Upper lobe of left lung (tissue), 6 donors: ENCODE data around the gene OR51G1. TPM values are rescaled to one million over a fixed set of nuclear protein-coding genes. Genes with fewer than 3 reads are reported as not detected.

Experiments
- ATAC-seq, 2 donors: fragments of 200-7000 bp; cut with Tn5 transposase; one replicate each; pipeline ENCODE4 v1.9.1; 2022; ENCODE audit warnings: mild to moderate bottlenecking in 2 of 2, moderate library complexity in 2 of 2; ENCODE audit not compliant: low FRiP score in 2 of 2
- DNase-seq, 2 donors: peaks; one replicate each; pipeline ENCODE4 v3.0.0-alpha.2; 2019 to 2020
- H3K27ac ChIP-seq, 4 donors: fragments of 200-600 bp; sonication (generic); one replicate each; pipeline ENCODE4 v1.5.1; 2016 to 2019
- H3K27me3 ChIP-seq, 4 donors: fragments of 200-600 bp; sonication (generic); one replicate each; pipeline ENCODE4 v1.5.1; 2017 to 2019
- H3K36me3 ChIP-seq, 4 donors: fragments of 200-600 bp; sonication (generic); one replicate each; pipeline ENCODE4 v1.5.1; 2016 to 2019
- H3K4me1 ChIP-seq, 4 donors: fragments of 200-600 bp; sonication (generic); one replicate each; pipeline ENCODE4 v1.5.1; 2018 to 2019
- H3K4me3 ChIP-seq, 4 donors: fragments of 200-600 bp; sonication (generic); one replicate each; pipeline ENCODE4 v1.5.1; 2017 to 2019; ENCODE audit warnings: mild to moderate bottlenecking in 2 of 4, moderate library complexity in 1 of 4
- H3K9me3 ChIP-seq, 4 donors: fragments of 200-600 bp; sonication (generic); one replicate each; pipeline ENCODE4 v1.5.1; 2018 to 2019
- EP300 ChIP-seq, 4 donors: sonication (generic); formaldehyde crosslinking; IDR thresholded peaks; one replicate each; pipeline ENCODE4 v1.5.1; 2017; ENCODE audit warnings: antibody characterized with exemption in 4 of 4, control low read depth in 2 of 4
- POLR2A ChIP-seq, 4 donors: fragments of 450-650 bp; IDR thresholded peaks; one replicate each; pipeline ENCODE4 v1.5.1; 2016 to 2017; ENCODE audit warnings: antibody characterized with exemption in 4 of 4, mild to moderate bottlenecking in 2 of 4
- POLR2AphosphoS5 ChIP-seq, 2 donors: sonication (generic); formaldehyde crosslinking; IDR thresholded peaks; one replicate each; pipeline ENCODE4 v1.5.1; 2017; ENCODE audit warnings: antibody characterized with exemption in 2 of 2
- WGBS, 2 donors: methylation state at CpG; one replicate each; pipeline ENCODE4 v1.1.5; 2017 to 2018; 5-methylcytosine and 5-hydroxymethylcytosine counted together
- total RNA-seq, 6 donors: library from RNA; depleted of rRNA in 4 of 6; stranded (reverse); fragments of >200 nt in 4 of 6; gene quantifications; one replicate each; pipeline versions ENCODE4 v1.1.0 to v1.2.1, GENCODE V29; 2016 to 2021
- TF ChIP-seq, protein P1 (sequence below), 6 experiments: fragments of 450-650 bp in 4 of 6; fragments of 200-600 bp in 2 of 6; sonication (generic) in 2 of 6; IDR thresholded peaks; one replicate each; pipeline ENCODE4 v1.5.1; 2016 to 2019; ENCODE audit warnings: antibody characterized with exemption in 6 of 6
- donor health status: DM: no; HTN: no; CAD: no; lungs with moderate emphysema.
- donor health status: DM: no; HTN: yes; CAD: no; lungs with severe emphysema.

OR51G1 gene
- total RNA-seq, 6 donors from 2014 or later, result not detected

DNA sequence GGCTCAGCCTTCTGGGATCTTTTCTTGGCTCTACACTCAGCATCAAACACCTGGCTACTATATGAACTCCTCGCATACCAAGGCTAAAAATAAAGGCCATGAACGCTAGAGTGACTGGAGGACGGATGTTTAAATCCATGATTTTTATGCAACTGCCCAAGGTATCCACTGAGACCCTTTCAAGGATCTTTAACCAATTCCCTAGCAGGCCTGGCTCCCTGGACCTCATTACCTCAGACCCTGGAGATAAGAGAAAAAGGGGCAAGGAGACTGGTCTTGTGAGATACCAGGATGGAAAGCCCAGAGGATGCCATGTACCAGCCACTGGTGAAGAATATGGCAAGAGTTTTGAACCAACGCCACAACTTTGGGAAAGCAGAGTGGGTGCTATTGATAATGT is 4.9 kb downstream of the OR51G1 start, which contains the start of gene OR51G2:
Gene OR51G2 (minus strand): TSS at position 101 of the 400 bp plus-strand sequence. CDS start 3,687 bp downstream, outside the sequence.
- H3K27ac ChIP-seq, result no peak within 1 kb of the TSS
- TF ChIP-seq POLR2A (IDR thresholded peaks at IDR 0.05) (no peak), EP300 (IDR thresholded peaks at IDR 0.05) (no peak), POLR2AphosphoS5 (IDR thresholded peaks at IDR 0.05) (no peak)
- TF ChIP-seq, protein P1, sequence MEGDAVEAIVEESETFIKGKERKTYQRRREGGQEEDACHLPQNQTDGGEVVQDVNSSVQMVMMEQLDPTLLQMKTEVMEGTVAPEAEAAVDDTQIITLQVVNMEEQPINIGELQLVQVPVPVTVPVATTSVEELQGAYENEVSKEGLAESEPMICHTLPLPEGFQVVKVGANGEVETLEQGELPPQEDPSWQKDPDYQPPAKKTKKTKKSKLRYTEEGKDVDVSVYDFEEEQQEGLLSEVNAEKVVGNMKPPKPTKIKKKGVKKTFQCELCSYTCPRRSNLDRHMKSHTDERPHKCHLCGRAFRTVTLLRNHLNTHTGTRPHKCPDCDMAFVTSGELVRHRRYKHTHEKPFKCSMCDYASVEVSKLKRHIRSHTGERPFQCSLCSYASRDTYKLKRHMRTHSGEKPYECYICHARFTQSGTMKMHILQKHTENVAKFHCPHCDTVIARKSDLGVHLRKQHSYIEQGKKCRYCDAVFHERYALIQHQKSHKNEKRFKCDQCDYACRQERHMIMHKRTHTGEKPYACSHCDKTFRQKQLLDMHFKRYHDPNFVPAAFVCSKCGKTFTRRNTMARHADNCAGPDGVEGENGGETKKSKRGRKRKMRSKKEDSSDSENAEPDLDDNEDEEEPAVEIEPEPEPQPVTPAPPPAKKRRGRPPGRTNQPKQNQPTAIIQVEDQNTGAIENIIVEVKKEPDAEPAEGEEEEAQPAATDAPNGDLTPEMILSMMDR (IDR thresholded peaks at IDR 0.05), result no peak
- WGBS, 2 donors, result 90 to 91% methylated on average over 4 of the region's 4 CpGs
- H3K36me3 ChIP-seq, result no peaks in the 10 kb centered on the region
- H3K4me3 ChIP-seq, result no peak within 1 kb of the TSS
- no peaks in the 10 kb centered on the region for H3K4me1 ChIP-seq
- ATAC-seq (no peak), DNase-seq (no peak)
- H3K9me3 ChIP-seq, result no peaks in the 10 kb centered on the region
- H3K27me3 ChIP-seq, result no peaks in the 10 kb centered on the region

DNA sequence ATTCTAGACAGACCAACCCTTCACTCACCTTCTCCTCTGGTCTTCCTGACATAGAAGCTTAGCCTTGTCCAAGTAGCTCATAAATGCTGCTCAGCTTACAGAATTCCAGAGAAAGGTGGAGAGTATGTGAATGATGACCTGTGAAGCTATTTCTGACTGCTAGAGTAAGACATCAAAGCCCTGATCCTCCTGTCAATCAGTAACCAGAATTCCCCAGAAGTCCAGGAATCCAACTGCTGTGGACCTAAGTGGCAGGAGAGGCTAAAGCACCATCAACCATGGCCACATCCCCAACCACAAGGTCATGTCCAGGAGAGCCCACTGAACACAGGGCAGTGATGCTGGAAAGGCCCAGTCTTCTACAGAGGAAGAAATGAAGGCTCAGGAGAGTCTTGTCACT is 7.6 kb downstream of the OR51G1 start:
- H3K36me3 ChIP-seq, result no peaks in the 10 kb centered on the region
- TF ChIP-seq POLR2AphosphoS5 (IDR thresholded peaks at IDR 0.05) (no peak), POLR2A (IDR thresholded peaks at IDR 0.05) (no peak), EP300 (IDR thresholded peaks at IDR 0.05) (no peak)
- TF ChIP-seq, protein P1 (IDR thresholded peaks at IDR 0.05), result no peak
- H3K27me3 ChIP-seq, result no peaks in the 10 kb centered on the region
- no peaks in the 10 kb centered on the region for H3K9me3 ChIP-seq
- no peak for DNase-seq
- H3K4me1 ChIP-seq, result no peaks in the 10 kb centered on the region
- no peak for ATAC-seq
- no peak overlapping the region for H3K27ac ChIP-seq
- no peak overlapping the region for H3K4me3 ChIP-seq

DNA sequence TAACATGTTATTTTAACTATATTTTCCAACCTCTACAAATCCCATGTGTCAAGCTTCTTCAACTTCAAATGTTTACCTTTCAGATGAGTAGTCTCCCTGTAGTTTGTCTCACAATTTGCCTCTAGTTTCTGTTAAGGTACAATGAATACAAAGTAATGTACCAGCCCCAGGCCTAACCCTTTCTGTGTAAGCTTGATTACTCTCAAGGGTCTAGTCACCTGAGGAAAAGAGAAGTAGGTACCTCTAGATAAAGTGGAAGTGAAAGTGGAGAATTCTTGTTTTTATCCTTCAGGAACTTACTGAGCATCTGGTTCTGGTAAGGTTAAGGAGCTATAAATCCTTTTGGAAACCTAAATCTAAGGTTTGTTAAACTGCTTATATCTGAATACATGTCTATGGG is 20.7 kb downstream of the OR51G1 start, which contains the start of gene OR51A7:
Gene OR51A7 (plus strand): TSS at position 300 of the 400 bp plus-strand sequence. CDS start 3,587 bp downstream, outside the sequence.
- H3K36me3 ChIP-seq, result no peaks in the 10 kb centered on the region
- no peaks in the 10 kb centered on the region for H3K27me3 ChIP-seq
- ATAC-seq, result no peak
- TF ChIP-seq, protein P1 (IDR thresholded peaks at IDR 0.05), result no peak
- no peak for TF ChIP-seq POLR2AphosphoS5 (IDR thresholded peaks at IDR 0.05)
- TF ChIP-seq POLR2A (IDR thresholded peaks at IDR 0.05), result no peak
- no peak for TF ChIP-seq EP300 (IDR thresholded peaks at IDR 0.05)
- no peak within 1 kb of the TSS for H3K4me3 ChIP-seq
- H3K27ac ChIP-seq, result no peak within 1 kb of the TSS
- DNase-seq, result no peak
- no peaks in the 10 kb centered on the region for H3K4me1 ChIP-seq
- H3K9me3 ChIP-seq, result no peaks in the 10 kb centered on the region

DNA sequence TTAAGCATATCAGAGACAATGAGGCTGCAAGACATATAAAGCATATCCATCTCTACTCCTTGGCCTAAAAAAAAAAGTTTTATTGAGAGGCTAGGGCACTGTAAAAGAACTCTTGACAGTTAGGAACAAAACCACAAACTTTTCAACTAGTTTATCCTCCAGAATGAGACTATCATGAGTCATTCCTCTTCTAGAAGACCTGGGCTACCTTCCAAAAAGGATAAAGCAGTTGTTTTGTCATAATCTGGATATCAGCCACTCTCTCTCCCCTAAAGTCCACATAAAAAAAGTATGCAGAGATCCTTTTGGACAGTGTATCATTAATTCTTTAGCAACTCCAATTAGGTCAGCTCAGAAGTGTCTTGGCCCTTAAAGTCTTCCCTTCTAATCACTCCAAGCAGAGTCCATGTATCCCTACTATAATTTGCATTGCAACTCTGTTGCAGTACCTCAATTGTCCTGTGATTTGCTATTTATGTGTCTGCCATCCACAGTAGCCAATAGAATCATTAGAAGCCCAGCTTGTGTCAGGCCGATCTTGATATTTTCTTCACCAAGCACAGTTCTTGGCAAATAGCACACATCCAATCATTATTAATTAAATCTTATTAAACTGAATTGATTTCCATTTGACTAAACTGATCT is 32.0 kb downstream of the OR51G1 start:
- Histone ChIP-seq H3K27ac (no peak overlapping the region), H3K4me3 (no peak overlapping the region), H3K9me3 (no peaks in the 10 kb centered on the region), H3K36me3 (no peaks in the 10 kb centered on the region), H3K4me1 (no peaks in the 10 kb centered on the region), H3K27me3 (no peaks in the 10 kb centered on the region)
- TF ChIP-seq, protein P1 (IDR thresholded peaks at IDR 0.05), result no peak
- TF ChIP-seq EP300 (IDR thresholded peaks at IDR 0.05), result no peak
- no peak for TF ChIP-seq POLR2AphosphoS5 (IDR thresholded peaks at IDR 0.05)
- no peak for TF ChIP-seq POLR2A (IDR thresholded peaks at IDR 0.05)
- peak in 1 of 2 donors; percentile 38 for ATAC-seq
- DNase-seq, result no peak
- WGBS, 2 donors, result 85 to 87% methylated on average over 1 of the region's 1 CpG

DNA sequence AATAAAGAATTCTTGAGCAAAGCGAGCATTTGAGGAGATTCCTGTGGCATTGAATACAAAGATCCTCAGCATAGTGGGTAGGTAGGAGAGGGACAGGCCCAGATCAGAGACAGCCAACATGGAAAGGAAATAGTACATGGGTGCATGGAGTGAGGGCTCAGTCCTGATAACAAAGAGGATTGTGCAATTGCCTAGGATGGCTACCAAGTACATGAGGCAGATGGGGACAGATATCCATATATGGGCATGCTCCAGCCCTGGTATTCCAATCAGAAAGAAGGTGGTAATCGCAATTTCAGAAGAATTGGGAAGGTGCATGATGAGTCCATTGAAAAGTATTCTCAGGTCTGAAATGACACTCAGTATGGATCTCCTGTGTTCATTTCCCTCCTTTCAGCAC is 33.9 kb downstream of the OR51G1 start:
- no peak for ATAC-seq
- H3K36me3 ChIP-seq, result no peaks in the 10 kb centered on the region
- H3K27ac ChIP-seq, result no peak overlapping the region
- H3K4me3 ChIP-seq, result no peak overlapping the region
- H3K27me3 ChIP-seq, result no peaks in the 10 kb centered on the region
- DNase-seq, result no peak
- WGBS, 2 donors, result 79 to 85% methylated on average over 2 of the region's 2 CpGs
- no peaks in the 10 kb centered on the region for H3K9me3 ChIP-seq
- no peak for TF ChIP-seq POLR2A (IDR thresholded peaks at IDR 0.05)
- TF ChIP-seq, protein P1 (IDR thresholded peaks at IDR 0.05), result no peak
- no peak for TF ChIP-seq EP300 (IDR thresholded peaks at IDR 0.05)
- TF ChIP-seq POLR2AphosphoS5 (IDR thresholded peaks at IDR 0.05), result no peak
- no peaks in the 10 kb centered on the region for H3K4me1 ChIP-seq
